ENCODE results near the gene FAM174C.

DNA sequence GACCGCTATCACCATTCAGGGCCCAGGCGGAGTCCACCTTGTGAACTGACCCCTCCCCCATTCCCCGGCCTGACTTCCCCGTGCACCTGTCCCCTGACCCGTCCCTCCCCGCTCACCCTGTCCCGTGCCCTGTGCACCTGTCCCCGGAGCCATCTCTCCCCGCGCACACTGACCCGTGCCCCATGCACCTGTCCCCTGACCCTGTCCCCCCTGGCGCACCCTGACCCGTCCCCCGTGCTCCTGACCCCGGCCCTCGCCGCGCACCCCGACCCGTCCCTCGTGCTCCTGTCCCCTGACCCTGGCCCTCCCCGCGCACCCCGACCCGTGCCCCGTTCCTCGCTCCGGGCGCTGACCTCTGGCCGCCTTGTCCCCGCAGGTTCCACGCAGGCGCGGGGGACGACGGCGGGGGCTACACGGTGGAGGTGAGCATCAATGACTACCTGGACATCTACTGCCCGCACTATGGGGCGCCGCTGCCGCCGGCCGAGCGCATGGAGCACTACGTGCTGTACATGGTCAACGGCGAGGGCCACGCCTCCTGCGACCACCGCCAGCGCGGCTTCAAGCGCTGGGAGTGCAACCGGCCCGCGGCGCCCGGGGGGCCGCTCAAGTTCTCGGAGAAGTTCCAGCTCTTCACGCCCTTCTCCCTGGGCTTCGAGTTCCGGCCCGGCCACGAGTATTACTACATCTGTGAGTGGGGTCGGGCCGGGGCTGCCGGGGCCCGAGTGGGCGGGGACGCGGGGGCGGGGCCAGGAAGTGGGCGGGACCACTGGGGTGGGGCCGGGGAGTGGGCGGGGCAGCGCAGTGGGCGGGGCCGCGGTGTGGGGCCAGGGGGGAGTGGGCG, 20.1 kb downstream of the FAM174C start:
- TF ChIP-seq, protein P1, sequence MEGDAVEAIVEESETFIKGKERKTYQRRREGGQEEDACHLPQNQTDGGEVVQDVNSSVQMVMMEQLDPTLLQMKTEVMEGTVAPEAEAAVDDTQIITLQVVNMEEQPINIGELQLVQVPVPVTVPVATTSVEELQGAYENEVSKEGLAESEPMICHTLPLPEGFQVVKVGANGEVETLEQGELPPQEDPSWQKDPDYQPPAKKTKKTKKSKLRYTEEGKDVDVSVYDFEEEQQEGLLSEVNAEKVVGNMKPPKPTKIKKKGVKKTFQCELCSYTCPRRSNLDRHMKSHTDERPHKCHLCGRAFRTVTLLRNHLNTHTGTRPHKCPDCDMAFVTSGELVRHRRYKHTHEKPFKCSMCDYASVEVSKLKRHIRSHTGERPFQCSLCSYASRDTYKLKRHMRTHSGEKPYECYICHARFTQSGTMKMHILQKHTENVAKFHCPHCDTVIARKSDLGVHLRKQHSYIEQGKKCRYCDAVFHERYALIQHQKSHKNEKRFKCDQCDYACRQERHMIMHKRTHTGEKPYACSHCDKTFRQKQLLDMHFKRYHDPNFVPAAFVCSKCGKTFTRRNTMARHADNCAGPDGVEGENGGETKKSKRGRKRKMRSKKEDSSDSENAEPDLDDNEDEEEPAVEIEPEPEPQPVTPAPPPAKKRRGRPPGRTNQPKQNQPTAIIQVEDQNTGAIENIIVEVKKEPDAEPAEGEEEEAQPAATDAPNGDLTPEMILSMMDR (IDR thresholded peaks at IDR 0.05; ENCODE audit: control extremely low read depth in 1 of 3, insufficient read depth in 1 of 3, low read depth in 1 of 3, low read length in 3 of 3) = no peak
- TF ChIP-seq JUN (IDR thresholded peaks at IDR 0.05; ENCODE audit: low read depth, low read length) = no peak
- no peak for TF ChIP-seq GABPA (IDR thresholded peaks at IDR 0.05; ENCODE audit: borderline replicate concordance, insufficient read depth, low read length)
- no peak for TF ChIP-seq YY1 (IDR thresholded peaks at IDR 0.05; ENCODE audit: low read depth, low read length)
- no peak for TF ChIP-seq HDAC2 (IDR thresholded peaks at IDR 0.05; ENCODE audit: borderline replicate concordance in 1 of 2, low read depth in 2 of 2, low read length in 2 of 2)
- TF ChIP-seq TAF1 (IDR thresholded peaks at IDR 0.05; ENCODE audit: low read depth, low read length) = no peak
- no peak for TF ChIP-seq RFX5 (IDR thresholded peaks at IDR 0.05; ENCODE audit: borderline replicate concordance, low read depth, low read length)
- no peak for TF ChIP-seq HDAC6 (IDR thresholded peaks at IDR 0.05; ENCODE audit: low read depth, low read length)
- TF ChIP-seq KDM1A (IDR thresholded peaks at IDR 0.05; ENCODE audit: borderline replicate concordance, low read length) = no peak
- no peak for TF ChIP-seq POLR2AphosphoS5 (IDR thresholded peaks at IDR 0.05; ENCODE audit: low read depth, low read length)
- no peak for TF ChIP-seq POLR2A (IDR thresholded peaks at IDR 0.05; ENCODE audit: control extremely low read depth in 1 of 2, low read depth in 2 of 2, low read length in 2 of 2)
- TF ChIP-seq, protein P2, sequence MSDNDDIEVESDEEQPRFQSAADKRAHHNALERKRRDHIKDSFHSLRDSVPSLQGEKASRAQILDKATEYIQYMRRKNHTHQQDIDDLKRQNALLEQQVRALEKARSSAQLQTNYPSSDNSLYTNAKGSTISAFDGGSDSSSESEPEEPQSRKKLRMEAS (IDR thresholded peaks at IDR 0.05) = peak; percentile 59
- no peak for TF ChIP-seq BACH1 (IDR thresholded peaks at IDR 0.05; ENCODE audit: low read length)
- no peak for TF ChIP-seq EZH2 (IDR thresholded peaks at IDR 0.05; ENCODE audit: low read depth, low read length, severe bottlenecking)

Measured in H1 (cell line).